Stimulated activated CD4-positive, alpha-beta T cell treated with anti-CD3 and anti-CD28 coated beads, Interleukin-1b, Interleukin-23, amount 100 ng/mL, for 24 hours (primary cell): Measurements from ENCODE around the gene PKN2.
"Not testable (repeated sequence)": the region's sequence is repeated elsewhere in the genome, so short reads cannot be mapped to it uniquely, and the experiment has no call there.

Source experiments
- DNase-seq, 4 experiments: peaks; one replicate each; pipeline ENCODE4 v3.0.0-alpha.2; 2020; ENCODE audit warnings: low read depth in 4 of 4, low spot score in 1 of 4

The PKN2 gene

DNA sequence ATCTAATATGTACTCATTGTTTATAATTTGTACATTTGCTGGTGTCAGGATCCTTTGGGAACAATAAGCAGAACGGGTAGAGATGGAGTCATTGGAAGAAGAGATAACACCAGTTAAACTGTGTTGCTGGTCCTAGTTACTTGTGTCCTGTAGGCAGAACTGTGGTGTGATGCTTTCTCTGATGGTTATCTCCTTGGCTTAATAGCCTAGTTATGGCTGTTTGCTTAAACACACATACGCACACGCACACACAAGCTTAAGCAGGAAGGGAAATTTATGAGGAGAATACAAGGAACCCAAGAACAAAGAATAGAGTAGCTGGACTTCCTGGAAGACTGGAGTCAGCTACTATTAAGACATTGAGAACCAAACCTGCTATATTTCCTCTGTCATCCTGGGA is 5.7 kb upstream of the PKN2 start:
- DNase-seq, result no peak

DNA sequence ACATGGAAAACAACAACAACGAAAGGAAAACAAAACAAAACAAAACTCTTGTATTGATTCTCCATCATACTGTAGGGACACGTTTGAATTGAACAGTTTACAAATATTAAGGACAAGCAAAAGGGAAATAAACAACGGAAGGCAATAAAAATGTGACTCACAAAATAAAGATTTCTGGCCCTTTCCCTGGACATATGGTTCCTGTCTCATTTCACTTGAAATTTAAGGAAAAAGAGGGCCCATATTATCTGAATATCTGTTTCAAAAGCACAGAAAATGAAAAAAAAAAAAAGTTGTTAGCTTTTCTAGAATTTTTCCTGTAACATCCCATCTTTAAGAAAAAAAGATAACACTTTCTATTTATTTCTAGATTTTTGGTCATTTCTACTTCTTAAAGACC is 3.6 kb upstream of the PKN2 start:
- no peak for DNase-seq

GRCh38 chr1:88680911-88681622 is 3.0 kb upstream of the PKN2 start:
- no peak for DNase-seq

- DNase-seq, result peak; percentile 16 to 50 (median 28)
Measured at GRCh38 chr1:88684482-88685258, 597 bp downstream of the PKN2 start.

DNA sequence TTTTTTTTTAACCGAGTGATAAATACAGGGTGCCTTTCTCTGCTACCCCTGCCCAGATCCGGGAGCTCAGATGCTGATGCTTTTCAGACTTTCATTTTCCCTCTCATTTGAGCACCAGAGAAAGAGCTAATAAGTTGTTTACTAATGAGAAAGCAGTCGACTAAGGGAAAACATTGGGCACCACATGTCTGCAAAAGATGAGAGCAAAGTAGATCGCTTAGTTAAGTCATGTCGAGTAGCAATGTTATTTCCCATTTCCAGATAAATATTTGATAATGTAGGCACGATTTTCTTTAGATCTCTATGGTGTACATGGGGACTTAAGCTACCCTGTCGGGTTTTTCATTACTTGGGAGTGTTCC is 1.2 kb downstream of the PKN2 start:
- no peak for DNase-seq

- no peak for DNase-seq
Measured at GRCh38 chr1:88691540-88691939, 7.5 kb downstream of the PKN2 start.

GRCh38 chr1:88695781-88696180 is 11.7 kb downstream of the PKN2 start:
- DNase-seq, result no peak

DNA sequence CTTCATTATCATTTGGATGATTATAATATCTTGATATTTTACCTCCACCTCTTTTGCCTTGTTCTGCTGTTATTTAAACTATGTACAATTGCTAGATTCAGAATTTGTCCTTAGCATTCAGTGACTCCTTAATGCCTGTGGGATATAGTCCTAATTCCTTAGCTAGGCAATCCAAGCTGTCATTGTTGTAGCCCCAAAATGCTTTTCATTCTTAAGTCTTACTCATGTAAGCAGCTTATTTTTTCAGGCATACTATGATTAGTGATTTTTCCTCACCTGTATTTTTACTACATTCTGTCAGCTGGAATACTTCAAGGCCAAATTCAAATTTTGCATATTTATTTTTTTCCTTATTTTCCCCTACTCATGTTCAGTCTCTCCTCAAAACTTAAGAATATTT is 13.4 kb downstream of the PKN2 start:
- DNase-seq, result no peak

GRCh38 chr1:88698140-88698539 is 14.1 kb downstream of the PKN2 start:
- DNase-seq, result no peak

- no peak for DNase-seq
Measured at GRCh38 chr1:88698764-88699163, 14.7 kb downstream of the PKN2 start.

GRCh38 chr1:88700425-88701013 is 16.4 kb downstream of the PKN2 start:
- DNase-seq, result no peak

DNA sequence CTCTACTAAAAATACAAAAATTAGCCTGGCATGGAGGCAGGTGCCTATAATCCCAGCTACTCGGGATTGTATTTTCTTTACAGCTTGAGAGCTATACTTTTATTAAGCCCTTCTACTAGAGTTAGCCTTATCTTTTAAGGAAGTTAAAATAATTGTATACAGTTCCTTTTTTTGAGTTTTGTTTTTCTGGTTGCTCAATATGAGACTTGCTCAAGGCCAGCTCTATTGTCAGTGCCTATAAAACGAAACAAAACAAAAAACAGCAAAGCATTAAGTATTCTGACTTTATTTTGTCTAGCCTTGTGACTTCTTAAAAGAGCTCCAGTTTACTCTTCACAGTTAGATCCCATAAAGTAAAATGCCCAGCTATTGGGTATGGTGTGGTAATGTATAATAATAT is 17.2 kb downstream of the PKN2 start:
- DNase-seq, result no peak

DNA sequence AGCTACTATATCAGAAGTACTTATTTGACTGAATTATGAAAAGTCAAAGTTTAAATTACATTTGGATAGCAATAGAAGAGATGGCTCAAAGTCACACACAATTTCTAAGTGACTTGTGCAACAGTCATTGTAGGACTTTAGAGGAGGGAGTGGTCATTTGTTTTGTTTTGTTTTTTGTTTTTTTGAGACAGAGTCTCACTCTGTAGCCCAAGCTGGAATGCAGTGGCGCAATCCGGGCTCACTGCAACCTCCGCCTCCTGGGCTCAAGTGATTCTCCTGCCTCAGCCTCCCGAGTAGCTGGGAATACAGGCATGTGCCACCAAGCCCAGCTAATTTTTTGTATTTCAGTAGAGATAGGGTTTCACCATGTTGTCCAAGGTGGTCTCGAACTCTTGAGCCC is 17.7 kb downstream of the PKN2 start:
- not testable (repeated sequence) for DNase-seq

- no peak for DNase-seq
Measured at GRCh38 chr1:88708011-88708410, 23.9 kb downstream of the PKN2 start.

DNA sequence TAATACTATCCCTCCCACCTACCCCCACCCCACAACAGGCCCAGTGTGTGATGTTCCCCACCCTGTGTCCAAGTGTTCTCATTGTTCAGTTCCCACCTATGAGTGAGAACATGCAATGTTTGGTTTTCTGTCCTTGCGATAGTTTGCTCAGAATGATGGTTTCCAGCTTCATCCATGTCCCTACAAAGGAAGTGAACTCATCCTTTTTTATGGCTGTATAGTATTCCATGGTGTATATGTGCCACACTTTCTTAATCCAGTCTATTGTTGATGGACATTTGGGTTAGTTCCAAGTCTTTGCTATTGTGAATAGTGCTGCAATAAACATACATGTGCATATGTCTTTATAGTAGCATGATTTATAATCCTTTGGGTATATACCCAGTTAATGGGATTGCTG is 28.8 kb downstream of the PKN2 start:
- DNase-seq, result not testable (repeated sequence)

DNA sequence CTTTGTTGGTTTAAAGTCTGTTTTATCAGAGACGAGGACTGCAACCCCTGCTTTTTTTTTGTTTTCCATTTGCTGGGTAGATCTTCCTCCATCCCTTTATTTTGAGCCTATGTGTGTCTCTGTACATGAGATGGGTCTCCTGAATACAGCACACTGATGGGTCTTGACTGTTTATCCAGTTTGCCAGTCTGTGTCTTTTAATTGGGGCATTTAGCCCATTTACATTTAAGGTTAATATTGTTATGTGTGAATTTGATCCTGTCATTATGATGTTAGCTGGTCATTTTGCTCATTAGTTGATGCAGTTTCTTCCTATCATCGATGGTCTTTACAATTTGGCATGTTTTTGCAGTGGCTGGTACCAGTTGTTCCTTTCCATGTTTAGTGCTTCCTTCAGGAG is 32.5 kb downstream of the PKN2 start:
- DNase-seq, result not testable (repeated sequence)

DNA sequence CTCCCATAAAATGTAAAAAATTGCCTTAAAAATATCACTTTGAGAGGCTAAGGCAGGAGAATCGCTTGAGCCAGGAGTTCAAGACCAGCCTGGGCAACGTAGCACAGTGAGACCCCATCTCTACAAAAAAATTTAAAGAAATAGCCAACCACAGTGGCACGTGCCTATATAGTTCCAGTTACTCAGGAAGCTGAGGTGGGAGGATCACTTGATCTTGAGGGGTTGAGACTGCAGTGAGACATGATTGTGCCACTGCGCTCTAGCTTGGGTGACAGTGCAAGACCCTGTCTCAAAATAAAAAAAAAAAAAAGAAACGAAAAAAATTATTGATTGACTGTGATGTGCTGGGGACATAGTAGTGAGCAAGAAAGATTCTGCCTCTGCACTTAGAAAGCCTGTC is 38.4 kb downstream of the PKN2 start:
- DNase-seq, result no peak

DNA sequence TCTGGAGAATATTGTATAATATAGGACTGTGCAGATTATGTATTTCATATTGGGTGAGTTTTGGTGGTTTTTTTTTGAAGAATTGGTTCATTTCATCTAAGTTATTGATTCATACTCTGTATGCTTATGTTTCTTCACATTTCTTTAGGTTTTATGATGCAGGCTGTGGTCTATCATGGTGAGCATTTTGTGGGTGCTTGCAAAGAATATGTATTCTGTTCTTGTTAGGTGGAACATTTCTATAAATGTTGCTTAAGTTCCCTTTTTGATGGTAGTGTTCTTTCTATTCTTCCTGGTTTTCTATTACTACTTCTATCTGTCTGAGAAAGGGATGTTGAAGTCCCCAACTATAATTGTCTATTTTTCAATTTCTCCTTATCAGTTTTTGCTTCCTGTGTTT is 42.6 kb downstream of the PKN2 start:
- no peak for DNase-seq

- DNase-seq, result no peak
Measured at GRCh38 chr1:88727205-88727604, 43.1 kb downstream of the PKN2 start.

- no peak for DNase-seq
Measured at GRCh38 chr1:88729297-88729696, 45.2 kb downstream of the PKN2 start.

DNA sequence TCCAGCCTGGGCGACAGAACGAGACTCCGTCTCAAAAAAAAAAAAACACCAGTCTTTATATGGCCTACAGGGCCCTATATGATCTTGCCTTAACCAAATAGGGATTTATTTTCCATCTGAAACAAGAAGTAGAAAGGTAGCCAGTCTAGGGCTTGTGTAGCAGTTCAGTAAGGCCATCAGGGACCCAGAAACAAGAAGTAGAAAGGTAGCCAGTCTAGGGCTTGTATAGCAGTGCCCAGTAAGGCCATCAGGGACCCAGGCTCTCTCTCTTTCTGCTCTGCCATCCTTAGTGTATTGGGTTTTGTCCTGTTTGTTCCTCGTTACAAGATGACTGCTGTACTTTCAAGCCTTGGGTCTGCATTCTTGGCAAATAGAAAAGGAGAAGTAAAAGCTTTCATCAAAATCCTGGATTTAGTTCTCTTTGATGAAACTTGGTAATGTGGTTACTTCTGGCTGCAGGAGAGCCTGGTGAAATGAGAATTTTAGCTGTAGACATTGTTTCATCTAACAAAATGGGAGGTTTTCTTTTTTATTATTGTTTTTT is 46.1 kb downstream of the PKN2 start:
- DNase-seq, result no peak

- no peak for DNase-seq
Measured at GRCh38 chr1:88730995-88731394, 46.9 kb downstream of the PKN2 start.
